Measurements from ENCODE around the gene FMR1NB.

FMR1NB gene, protein sequence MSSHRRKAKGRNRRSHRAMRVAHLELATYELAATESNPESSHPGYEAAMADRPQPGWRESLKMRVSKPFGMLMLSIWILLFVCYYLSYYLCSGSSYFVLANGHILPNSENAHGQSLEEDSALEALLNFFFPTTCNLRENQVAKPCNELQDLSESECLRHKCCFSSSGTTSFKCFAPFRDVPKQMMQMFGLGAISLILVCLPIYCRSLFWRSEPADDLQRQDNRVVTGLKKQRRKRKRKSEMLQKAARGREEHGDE

DNA sequence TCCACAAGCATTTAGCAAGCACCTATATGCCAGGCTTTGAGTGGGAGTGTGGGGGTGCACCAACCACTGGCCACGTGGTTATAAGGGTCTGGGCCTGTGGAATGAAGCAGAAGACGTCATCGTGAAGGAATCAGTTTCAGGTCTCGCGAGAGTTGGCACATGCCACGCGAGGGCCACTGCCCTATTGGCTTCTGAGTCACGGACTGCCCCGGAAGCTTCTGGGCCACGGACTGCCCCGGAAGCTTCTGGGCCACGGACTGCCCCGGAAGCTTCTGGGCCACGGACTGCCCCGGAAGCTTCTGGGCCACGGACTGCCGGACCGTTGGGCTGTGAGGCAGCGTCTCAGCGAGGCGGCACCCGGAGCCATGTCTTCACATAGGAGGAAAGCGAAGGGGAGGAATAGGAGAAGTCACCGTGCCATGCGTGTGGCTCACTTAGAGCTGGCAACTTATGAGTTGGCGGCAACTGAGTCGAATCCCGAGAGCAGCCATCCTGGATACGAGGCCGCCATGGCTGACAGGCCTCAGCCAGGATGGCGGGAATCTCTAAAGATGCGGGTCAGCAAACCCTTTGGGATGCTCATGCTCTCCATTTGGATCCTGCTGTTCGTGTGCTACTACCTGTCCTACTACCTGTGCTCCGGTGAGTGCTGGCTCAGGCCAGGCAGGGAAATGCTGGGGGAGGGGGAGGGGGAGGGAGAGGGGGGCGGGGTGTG lies at the start of gene FMR1NB:
Gene FMR1NB (plus strand): TSS at position 300 of the 715 bp plus-strand sequence. CDS start 66 bp downstream, at position 366.
- DNase-seq = no peak

DNA sequence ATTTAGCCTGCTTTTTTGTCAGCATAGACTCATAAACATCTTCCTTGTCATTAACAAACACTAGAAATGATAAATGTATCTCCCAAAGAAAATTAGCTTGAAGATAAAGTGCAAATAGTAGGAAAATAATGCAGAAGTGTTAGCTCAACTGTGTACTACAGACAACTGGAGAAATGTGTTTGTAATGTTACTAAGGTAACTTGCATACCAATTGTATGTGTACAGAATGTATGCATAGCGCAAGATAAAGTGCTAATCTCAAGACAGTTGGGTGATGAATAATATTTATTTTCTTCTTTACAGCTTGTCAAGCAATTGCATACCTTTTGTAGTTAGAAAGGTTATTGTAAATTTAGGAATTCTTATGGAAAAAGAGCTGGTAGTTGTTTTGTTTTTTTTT lies 47.3 kb upstream of the FMR1NB start:
- no peak for DNase-seq

DNA sequence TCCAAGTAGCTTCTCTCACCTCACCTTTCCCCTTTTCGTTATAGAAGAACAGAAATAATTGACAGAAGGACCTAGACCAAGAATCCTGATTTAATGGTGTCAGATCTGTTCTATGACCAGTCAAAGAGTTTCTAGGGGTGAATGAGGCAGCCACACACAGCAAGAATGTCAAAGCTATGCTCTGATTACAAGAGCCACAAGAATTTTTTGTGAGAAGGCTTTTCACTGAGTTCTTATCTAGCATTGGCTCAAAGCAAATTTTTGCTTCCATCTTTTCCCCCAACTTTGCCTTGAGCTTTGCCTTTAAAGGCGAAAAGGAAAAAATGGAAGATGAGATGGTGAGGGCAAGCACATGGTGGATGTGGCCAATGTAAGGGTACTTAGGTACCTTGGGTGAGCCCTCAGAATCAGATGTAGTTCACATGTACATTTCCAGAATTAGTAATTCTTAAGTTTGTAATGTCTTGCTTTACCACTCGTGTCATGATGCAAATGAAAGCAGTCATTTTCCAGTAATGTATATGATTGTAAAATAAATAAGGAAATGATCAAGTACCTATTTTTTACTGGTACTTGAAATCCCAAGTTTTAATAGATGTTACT lies 45.9 kb upstream of the FMR1NB start:
- DNase-seq = no peak

DNA sequence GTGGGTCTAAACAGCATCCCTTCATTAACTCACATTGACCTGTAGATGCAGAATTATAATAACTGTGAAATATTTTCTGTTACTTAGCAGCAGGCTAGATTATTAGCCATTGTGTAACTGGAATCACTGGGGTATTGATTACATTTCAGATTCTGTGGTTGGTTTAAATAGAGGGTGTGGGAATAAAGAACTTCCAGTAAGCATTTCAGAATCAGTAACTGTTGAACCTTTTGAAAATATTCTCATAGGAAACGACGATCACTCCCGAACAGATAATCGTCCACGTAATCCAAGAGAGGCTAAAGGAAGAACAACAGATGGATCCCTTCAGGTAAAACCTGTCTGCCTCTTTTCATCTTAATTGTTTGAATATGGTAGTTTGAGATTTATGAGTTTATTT lies 35.9 kb upstream of the FMR1NB start:
- no peak for DNase-seq

DNA sequence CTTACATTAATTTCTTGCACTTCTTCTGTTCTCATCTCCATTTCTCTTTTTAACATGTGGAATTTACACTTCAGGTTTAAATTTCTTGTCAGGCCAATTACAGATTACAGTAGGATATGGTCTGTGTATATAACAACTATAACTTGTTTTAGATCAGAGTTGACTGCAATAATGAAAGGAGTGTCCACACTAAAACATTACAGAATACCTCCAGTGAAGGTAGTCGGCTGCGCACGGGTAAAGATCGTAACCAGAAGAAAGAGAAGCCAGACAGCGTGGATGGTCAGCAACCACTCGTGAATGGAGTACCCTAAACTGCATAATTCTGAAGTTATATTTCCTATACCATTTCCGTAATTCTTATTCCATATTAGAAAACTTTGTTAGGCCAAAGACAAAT lies 32.6 kb upstream of the FMR1NB start:
- no peak for DNase-seq

DNA sequence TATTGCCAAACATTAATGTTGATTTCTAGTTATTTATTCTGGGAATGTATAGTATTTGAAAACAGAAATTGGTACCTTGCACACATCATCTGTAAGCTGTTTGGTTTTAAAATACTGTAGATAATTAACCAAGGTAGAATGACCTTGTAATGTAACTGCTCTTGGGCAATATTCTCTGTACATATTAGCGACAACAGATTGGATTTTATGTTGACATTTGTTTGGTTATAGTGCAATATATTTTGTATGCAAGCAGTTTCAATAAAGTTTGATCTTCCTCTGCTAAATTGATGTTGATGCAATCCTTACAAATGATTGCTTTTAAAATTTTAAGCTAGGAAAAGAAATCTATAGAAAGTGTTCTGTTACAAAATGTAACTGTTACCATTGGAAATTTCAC lies 30.8 kb upstream of the FMR1NB start:
- DNase-seq = no peak

DNA sequence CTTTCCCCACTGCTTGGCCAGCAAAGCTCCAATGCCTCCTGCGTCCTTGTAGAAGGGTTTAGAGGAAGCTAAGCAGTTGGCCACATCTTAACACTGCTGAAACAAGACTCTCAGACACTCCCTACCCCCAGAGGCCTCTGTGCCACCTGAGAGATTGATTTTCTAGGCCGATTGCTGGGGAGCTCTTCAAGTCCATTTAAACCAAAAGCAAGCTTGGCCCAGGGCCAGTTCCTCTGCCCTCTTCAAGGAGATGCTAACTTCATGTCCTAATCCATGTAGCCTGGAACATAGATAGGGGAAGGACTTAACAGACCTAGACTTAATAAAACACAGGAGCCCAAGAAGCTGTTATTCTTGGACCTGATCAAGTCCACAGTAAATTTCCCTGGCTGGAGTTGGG lies 27.2 kb upstream of the FMR1NB start:
- no peak for DNase-seq

DNA sequence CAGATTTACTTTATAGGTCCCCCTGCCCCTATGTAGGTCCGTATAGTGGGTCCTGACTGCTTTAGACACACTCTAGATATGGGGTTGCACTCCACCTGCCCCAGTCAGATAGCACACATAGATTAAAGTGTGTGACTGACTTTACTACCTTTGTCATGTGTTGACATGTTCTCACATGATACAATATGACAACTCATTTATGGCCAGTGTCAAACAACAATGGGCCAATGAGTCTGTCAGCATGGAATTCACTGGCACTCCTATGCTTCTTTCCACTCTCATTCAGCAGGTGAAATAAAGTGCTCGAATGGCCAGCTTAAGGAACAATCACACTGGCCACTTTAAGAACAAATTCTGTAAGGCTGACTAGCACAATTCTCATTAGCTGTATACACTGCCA lies 23.8 kb upstream of the FMR1NB start:
- DNase-seq = no peak

DNA sequence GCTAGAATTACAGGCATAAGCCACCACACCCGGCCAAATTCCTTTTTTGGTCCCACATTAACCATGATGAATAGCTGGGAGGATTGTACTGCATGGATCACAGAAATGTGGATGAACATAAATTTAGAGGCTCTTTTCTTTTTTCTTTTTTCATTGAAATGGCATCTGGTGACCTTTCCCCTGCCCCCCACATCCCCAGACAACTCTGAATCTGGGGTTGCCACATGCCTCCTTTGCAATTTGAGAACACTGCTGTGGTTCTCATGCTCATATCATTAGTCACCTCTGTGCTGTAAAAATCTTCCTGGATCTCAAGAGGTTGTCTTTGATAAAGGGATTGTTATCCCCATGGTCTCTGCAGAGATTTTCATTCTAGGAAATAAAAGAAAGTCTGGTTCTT lies 22.8 kb upstream of the FMR1NB start:
- no peak for DNase-seq

DNA sequence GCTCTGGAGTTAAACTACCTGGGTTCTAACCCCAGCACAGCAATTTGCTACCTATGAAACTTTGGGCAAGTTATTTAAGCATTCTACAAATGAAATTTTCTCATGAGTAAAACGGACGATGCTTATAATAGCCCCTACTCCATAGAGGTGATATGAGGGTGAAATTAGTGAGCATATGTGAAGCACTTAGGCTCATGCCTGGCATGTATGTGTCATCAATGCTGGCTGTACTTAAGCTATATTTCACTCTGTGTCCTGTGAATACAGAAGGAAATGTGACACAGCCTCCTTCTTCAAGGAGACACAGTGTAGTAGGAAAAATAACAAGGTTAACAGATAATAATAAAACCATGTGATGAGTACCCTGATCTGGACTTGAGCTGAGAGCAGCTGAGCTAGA lies 20.4 kb upstream of the FMR1NB start:
- DNase-seq = no peak

DNA sequence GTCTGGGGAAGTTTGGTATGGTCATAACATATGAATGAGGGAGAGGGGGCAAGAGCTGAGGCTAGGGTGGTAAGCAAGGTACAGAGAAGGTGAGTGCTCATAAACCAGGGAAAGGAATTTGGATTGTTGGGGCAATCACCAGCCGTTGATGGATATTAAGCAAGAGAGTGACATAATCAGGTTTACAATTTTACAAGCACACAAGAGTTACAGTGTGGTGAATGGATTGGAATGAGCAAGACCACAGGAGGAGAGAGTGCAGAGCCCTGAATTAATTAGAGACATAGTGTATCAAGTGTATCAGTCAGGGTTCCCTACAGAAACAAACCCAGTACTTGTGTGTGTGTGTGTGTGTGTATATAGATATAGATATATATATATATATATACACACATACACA lies 18.7 kb upstream of the FMR1NB start:
- DNase-seq = no peak

DNA sequence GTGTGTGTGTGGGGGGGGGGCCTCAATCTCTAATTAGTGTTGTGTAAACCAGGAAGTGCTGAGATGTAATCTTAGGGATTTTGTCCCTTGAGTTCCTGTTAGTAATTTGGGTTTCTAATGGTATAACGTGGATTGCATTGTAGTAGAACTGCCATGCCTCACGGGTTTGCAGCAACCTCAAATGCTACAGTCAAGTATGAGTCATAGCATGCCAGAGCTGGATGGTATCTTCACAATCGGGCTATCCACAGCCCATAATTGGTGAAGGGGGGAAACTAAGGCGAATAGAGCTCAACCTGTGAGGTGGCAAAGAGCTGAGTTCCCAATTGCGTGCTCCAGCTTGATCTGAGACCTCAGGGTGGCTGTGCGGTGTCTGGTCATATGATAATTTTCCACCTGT lies 2.2 kb upstream of the FMR1NB start:
- no peak for DNase-seq

DNA sequence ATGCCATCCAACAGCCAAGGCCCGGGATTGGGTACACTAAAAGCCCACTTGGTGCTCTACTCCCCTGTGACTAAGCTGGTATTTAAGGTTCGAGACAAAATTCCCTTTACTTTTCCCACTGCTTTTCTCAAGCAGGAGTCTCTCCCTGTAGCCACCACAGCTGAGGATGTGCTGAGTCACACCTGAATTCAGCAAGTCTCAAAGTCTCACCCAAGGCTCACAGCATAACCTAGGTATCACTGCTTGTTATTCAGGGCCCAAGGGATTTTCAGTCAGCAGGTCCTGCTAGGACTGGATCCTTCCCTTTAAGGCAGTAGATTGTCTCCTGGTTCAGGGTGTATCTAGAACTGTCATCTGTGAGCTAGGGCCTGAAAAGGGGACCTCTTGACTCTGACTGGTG lies 39.2 kb downstream of the FMR1NB start:
- DNase-seq = no peak

DNA sequence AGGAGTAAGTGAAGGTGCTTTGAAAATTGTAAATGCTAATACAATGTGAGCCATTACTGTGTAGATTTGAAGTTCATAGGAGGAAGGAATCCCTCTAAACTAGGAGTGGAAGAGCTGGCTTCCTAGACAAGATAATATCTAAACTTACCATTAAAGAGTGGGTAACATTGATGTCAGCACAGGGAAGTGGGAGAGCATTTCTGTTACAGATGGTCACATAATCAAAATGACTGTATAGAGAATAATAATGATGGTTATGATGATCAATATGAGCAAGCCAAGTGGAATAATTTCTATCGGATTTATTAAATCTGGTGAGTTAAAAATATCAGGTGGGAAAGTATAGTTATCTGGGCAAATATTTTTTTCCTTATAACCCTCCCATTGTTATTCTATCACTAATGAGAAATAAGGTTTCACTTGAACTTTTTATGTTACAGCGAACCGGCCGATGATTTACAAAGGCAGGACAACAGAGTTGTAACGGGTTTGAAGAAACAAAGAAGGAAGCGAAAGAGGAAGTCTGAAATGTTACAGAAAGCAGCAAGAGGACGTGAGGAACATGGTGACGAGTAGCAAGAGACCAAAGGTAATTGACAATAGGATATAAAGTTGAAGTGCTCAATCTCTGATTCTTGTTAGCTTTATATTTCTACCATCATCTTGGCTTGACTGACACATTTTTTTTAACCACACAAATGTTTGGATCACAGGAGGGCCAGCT lies 43.5 kb downstream of the FMR1NB start:
- peak; percentile 2 for DNase-seq

DNA sequence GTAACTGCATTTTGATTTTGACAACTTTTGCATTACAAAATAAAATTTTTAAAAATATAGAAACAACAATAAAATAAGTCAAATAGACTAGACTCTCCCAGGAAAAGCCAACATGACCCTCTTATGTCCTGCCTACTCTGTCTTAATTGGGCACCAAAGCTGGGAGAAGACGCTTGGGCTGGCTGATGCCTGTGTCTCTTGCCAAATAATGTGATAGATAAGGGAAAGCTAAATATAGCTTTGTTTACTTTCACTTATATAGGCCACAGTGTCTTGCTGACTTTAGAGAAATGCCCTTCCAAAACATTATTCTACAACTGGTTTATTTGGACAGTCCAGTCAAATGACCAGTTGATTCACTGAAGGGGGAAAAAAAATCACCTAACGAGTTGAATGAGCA lies 54.2 kb downstream of the FMR1NB start:
- no peak for DNase-seq

DNA sequence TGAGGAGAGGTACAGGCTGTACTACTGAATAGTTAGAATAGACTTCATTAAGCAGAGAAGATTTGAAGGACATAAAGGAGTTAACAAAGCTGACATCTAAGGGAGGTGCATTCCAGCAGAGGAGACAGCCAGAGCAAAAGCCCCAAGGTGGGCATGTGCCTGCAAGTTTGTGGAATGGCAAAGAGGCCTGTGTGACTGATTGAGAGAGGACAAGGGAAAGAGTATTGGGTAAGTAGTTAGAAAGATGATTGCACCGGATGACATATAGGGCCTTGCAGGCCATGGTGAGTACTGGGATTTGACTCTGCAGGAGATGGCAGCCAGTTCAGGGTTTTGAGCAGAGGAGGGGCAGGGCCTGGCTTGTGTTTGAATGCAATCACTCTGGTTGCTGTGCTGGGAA lies 55.9 kb downstream of the FMR1NB start:
- no peak for DNase-seq

DNA sequence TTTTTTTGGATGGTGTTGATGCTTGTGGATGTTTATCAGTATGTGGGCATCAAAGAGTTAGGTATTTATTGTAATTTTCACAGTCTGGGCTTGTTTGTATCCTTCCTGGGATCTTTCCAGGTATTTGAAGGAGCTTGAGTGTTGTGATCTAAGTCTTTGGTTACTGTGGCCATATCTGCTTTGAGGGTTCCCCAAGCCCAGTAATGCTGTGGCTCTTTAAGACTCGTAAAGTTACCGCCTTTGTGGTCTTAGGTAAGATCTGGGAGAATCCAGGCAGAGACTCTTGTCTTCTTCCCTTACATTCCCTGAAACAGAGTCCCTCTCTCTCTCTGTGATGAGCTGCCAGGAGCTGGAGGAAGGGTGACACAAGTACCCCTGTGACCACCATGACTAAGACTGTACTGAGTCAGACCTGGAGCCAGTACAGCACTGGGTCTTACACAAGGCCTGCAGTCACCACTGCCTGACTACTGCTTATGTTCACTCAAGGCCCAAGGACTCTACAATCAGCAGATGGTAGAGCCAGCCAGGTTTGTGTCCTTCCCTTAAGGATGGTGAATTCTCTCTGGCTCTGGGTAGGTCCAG lies 62.2 kb downstream of the FMR1NB start:
- DNase-seq = no peak

DNA sequence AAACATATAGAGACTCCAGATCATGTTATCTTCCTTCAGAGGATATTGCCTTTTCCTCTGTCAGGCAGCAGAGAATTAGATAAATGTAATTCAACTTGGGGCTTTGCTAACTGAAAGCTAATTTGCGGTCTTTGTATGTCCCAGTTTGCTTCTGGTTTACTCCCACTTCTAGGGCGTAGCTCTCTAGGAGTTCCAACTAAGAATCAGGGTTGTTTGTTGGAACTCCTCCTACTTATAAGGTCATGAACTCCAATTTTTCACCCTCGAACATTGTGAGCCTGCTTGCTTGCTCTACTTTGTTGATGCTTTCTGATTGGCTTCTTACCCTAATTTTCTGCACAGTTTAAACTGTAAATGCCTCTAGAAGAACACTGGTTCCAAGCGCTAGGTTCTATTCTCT lies 66.1 kb downstream of the FMR1NB start:
- no peak for DNase-seq

DNA sequence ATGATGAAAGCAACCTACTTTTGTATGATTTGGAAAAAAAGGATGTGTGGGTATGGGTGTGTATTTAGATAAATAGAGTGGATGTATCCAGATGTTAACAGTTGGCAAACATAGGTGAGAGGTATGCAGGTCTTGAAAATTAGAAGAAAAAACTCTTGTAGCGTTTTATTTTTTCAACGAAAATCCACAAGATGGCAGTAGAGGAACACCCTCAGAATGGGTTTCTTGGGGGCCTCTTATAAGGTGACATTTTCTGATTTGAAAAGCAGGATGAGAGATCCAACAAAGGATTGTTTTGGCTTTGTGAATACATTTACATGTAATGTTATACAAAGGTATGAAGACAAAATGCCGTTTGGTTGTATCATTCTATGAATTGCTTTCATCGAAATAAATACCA lies 68.3 kb downstream of the FMR1NB start:
- DNase-seq = peak; percentile 37

DNA sequence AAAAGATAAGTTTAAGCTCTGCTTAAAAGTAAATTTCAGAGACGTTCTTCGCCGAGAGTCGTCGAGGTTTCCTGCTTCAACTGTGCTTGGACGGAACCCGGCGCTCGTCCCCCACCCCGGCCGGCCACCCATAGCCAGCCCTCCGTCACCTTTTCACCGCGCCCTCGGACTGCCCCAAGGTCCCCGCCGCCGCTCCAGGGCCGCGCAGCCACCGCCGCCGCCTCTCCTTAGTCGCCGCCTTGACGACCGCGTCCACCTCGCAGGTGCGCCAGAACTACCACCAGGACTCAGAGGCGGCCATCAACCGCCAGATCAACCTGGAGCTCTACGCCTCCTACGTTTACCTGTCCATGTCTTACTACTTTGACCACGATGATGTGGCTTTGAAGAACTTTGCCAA lies 70.8 kb downstream of the FMR1NB start:
- DNase-seq = no peak

DNA sequence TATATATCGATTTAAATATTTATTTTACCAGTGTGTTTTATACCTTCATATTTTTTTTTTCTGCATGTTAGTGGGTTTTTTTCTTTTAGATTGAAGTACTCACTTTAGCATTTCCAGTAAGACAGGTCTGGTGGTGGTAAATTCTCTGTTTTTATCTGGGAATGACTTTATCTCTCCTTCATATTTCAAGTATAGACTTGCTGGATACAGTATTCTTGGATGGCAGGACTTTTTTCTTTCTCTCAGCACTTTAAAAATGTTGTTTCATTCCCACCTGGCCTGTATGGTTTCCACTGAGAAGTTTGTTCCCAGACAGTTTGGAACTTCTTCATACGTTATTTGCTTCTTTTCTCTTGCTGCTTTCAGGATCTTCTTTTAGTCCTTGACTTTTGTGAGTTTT lies 86.1 kb downstream of the FMR1NB start:
- DNase-seq = no peak

DNA sequence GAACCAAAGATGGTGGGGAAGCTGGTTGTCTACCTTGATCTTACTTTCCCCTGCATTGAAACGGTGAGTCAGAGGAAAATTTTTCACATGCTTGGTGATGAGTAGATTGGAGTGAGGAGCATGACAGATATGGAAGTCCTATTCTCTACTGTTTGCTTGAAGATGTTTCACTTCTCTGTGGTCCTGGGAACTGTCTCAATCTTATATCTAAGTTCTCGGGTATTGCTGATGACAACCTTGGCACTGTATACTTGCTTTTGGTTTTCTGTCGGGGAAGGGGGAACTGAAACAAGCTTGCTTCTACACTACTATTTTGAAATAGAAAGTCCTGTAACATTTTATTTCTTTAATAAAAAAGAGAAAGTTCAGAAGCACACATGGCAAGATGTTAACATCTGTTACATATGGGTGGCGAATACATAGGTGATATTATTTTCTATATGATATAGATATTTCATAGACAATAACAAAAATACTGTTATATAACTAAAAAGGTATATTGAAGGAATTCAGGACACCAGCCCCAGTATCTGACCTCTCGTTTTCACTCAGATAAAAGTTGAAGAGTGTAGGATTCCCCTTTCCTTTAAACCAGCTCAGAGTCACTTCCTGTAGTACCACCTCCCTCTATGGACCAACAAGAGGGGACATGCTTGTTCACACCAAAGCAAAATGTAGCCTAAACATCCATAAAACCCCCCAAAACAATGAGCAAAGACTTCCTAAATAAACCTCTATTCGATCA lies 88.8 kb downstream of the FMR1NB start:
- DNase-seq = no peak

DNA sequence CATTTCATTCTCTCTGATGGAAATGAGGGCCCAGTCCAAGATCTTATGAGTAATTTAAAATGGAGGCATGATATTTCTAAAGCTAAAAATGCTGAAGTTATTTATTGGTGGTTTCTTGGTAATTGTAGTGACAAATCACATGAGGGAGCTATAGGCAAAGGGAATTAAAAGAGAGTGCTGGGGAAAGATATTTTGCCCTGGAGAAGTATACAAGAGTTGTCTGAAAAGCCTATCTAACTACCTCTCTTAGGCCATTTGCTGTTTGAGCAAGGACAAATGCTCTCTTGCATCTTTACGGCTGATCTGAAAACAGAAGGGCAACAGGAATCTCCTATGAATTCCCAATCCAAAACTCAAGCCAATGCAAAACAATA lies 89.4 kb downstream of the FMR1NB start:
- DNase-seq = no peak
